Activated T-cell treated with anti-CD3 and anti-CD28 coated beads, Interleukin-2, amount 50 U/mL, for 1 hour (primary cell): ENCODE data around the gene ACOXL.

Experiments
- DNase-seq: peaks from one replicate; pipeline ENCODE4 v3.0.0-alpha.2; 2020

ACOXL gene

DNA sequence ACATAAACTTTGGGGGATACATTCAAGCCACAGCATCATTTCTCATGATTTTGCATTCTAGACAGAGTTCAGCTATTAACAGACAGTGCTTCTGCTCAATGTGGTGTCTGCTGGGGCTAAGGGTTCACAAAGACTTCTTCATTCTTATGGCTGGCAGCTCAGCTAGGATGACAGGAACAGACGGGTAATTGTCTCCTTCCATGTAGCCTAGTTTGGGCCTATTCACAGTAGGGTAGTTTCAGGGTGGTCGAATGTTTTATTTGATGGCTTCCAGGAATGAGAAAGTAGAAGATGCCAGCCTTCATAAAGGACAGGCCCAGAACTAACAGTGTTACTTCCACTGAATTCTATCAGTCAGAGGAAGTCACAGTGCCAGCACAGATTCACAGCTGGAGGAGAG lies 362.3 kb downstream of the ACOXL start:
- DNase-seq = no peak

- no peak for DNase-seq
Measured at GRCh38 chr2:111095434-111095833, 363.1 kb downstream of the ACOXL start.

GRCh38 chr2:111099402-111099801 lies 367.0 kb downstream of the ACOXL start:
- no peak for DNase-seq

DNA sequence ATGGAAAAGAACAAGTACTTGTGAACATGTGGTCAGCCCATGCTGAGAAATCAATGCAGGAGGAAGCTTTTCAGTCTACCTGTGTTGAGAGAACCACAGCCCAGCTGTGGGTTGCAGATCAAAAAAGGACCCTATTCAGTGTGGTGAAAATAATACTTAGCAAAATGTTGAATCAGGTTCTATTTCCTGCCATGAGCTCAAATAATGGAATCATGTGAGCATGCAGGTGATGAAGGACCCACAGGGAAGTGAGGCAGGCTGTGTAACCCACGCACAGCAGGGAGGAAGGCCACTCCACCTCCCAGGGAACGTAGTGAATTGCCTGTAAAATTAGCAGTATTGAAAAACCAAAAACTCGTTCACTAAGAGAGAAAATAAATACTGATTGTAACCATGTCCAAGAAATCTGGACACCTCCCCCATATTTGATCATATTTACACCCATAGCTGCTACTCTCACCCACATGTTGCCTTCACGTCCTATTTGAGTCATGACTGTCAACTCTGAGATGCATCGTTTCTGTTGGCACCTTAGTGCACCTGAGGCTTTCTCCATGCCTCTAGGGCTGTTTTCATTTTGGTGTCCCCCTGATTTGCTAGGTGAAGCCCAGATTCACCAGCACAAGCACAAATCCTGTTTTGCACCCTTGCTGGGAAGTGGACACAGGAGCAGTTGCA lies 367.9 kb downstream of the ACOXL start:
- no peak for DNase-seq

DNA sequence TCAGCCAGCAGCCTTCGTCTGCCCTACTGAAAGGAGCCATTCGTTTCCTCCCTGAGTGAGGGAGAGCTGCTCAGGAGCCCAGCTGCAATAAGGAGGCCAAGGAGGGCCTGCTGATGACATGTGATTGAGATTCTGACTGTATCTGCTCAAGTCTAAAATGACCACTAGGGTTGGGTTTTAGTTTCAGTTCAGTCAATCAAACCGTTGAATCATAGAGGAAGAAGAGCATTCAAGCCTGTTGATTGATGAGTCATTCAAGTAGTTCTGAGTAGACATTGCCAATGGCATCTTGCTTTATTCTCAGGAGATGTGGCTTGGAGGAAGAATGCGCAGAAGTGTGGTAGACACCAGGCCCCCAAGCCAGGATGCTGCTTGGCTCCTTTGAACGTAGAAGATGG lies 368.4 kb downstream of the ACOXL start:
- DNase-seq = no peak

DNA sequence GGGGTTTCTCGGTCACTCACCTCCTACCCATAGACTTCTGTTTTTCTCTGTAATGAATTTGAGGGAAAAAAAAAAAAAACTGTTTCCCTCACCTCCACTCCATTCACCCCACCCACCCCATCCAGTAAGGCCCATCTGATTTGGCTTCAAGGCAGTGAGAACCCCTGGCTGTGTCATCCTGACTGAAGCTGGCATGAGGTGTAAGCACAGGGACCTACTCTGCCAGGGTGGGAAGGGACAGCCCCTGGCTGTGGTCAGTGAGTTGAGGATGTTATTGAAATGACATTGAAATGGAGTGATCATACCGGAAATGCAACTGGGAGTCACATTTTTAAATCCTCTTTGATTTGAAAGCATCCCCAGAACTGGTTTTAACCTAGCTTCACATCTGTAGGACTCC lies 369.2 kb downstream of the ACOXL start:
- no peak for DNase-seq

- no peak for DNase-seq
Measured at GRCh38 chr2:111102216-111102615, 369.8 kb downstream of the ACOXL start.

GRCh38 chr2:111105926-111106325 lies 373.6 kb downstream of the ACOXL start:
- no peak for DNase-seq

GRCh38 chr2:111106706-111107105 lies 374.3 kb downstream of the ACOXL start:
- DNase-seq = no peak

- no peak for DNase-seq
Measured at GRCh38 chr2:111108745-111109271, 376.4 kb downstream of the ACOXL start.

- no peak for DNase-seq
Measured at GRCh38 chr2:111111101-111111755, 378.9 kb downstream of the ACOXL start.

GRCh38 chr2:111113838-111114237 lies 381.5 kb downstream of the ACOXL start:
- DNase-seq = no peak

DNA sequence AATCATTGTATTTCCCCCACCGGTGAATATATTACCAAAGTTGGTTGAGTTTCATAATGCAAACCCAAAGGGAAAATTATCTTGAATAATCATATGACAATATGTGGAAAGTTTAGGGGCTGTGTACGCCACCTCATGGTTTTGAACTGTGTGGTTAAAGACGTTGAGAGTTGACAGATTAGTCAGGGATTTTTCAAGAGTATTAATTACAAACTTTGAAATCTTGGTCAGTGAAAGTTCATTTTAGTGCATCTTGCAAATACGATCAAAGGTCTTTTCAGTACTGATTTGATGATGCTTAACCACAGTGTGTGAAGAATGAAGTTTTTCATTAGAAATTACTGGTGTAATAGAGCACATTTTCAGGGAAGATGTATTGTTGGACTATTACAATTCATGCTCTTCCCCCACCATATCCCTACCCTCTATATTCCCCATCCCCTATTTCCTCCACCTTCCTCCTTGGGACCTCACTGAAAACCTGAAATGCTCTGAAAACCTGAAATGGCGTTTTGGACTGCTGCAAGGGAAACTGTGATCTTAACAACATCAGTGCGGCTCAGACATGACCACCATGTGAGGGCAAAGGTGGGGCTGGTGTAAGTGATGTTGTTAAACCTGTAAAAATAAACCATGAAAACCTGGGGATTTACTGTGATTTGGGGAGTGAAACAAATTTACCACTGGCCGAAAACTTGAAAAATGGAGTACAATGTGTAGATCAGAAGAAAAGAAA lies 383.8 kb downstream of the ACOXL start:
- DNase-seq = no peak

- DNase-seq = peak; percentile 70
Measured at GRCh38 chr2:111116843-111117597, 384.6 kb downstream of the ACOXL start.

- DNase-seq = peak; percentile 47
Measured at GRCh38 chr2:111117598-111118480, 385.5 kb downstream of the ACOXL start.

- DNase-seq = no peak
Measured at GRCh38 chr2:111118481-111118980, 386.2 kb downstream of the ACOXL start.

DNA sequence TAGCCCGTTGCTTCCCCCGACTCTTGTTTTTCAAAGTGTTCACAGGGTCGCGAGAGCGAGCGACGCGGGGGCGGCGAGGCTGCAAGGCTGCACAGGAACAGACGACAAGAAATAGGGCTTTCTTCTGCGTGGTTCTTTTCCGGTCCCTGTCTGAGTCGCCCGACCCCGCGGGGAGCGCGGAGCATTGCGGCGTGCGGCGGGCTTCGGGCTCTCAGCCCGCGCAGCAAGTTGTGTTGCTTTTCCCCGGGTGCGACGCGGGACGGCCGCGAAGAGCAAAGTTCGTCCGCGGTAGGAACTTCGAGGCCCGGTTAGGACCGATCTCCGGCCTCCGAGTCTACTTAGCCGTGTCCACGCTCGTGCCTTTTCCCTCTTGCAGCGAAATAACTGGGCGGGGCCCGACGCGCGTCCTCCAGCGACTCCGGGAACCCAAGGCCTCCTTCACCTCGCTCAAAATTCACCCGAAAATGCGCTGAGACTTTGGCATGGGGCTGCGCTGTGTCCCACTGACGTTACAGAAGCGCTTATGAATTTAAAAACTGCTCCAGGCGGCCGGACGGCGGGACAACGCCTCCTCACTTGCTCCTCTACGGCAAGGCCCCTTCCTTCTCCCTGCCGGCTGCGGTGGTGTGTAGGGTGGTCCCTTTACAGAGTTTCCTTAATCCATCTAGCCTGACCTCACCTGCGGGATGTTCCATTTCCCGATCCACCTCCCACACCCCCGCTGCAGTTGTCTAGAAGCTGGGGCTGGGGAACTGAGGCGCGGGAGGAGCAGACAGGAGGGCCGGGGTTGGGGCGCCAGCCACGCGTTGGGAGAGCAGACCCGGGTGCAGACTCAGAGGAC lies 386.8 kb downstream of the ACOXL start:
- peak; percentile 58 for DNase-seq

- DNase-seq = no peak
Measured at GRCh38 chr2:111119822-111120252, 387.5 kb downstream of the ACOXL start.

GRCh38 chr2:111120253-111121027 lies 388.1 kb downstream of the ACOXL start, which contains the start of gene BCL2L11:
BCL2L11 (plus strand) TSS chr2:111120914; CDS start chr2:111123746, 2,832 bp downstream.
- peak; percentile 94 for DNase-seq
